ENCODE measurements around the gene DMBX1. TPM values are rescaled to one million over a fixed set of nuclear protein-coding genes. Genes with fewer than 3 reads are reported as not detected.

The DMBX1 gene
- total and polyA plus RNA-seq, 2 of the 13 experiments (the other 11 are each of a cell fraction or from before 2014, with no cell fraction given), result not detected

DNA sequence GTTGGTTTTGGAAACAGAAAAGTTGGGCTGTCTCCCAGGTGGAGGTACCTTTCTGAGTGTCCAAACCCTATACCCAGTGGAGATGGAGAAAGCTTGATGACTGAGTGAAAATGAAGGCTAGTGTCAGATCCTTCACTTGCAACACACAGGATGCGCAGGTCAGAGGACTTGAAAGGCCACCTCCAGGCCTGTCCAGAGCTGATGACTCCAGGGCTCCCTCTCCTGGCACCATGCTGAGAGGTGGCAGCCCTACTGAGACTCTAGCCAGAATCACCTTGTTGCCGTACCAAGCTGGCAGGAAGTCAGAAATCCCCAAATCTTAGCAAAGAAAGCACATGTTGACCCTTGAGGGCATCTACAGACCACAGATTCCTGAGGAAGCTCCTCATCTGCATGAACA, 45.4 kb downstream of the DMBX1 start (continued):
- peak; percentile 21; the same call in 1 of the 2 replicates for TF ChIP-seq CEBPB (IDR thresholded peaks at IDR 0.05; ENCODE audit: borderline replicate concordance, low read depth, low read length)
- no peak for TF ChIP-seq THAP11 (CRISPR knock-in tag; IDR thresholded peaks at IDR 0.05)
- TF ChIP-seq ERF (CRISPR knock-in tag; IDR thresholded peaks at IDR 0.05), result no peak
- TF ChIP-seq SRSF4 (IDR thresholded peaks at IDR 0.05; ENCODE audit: low read depth, low read length, poor library complexity, severe bottlenecking), result no peak
- TF ChIP-seq HOXA9 (CRISPR knock-in tag; IDR thresholded peaks at IDR 0.05; ENCODE audit: borderline replicate concordance), result no peak
- TF ChIP-seq XRCC5 (optimal IDR thresholded peaks at IDR 0.05; ENCODE audit: low read length), result no peak
- TF ChIP-seq, protein P1, sequence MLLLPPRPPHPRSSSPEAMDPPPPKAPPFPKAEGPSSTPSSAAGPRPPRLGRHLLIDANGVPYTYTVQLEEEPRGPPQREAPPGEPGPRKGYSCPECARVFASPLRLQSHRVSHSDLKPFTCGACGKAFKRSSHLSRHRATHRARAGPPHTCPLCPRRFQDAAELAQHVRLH (CRISPR knock-in tag; IDR thresholded peaks at IDR 0.05; ENCODE audit: borderline replicate concordance, low read depth), result no peak
- no peak for TF ChIP-seq NR2F1 (CRISPR knock-in tag; IDR thresholded peaks at IDR 0.05)
- TF ChIP-seq ZMYM3 (CRISPR knock-in tag; IDR thresholded peaks at IDR 0.05), result no peak

DNA sequence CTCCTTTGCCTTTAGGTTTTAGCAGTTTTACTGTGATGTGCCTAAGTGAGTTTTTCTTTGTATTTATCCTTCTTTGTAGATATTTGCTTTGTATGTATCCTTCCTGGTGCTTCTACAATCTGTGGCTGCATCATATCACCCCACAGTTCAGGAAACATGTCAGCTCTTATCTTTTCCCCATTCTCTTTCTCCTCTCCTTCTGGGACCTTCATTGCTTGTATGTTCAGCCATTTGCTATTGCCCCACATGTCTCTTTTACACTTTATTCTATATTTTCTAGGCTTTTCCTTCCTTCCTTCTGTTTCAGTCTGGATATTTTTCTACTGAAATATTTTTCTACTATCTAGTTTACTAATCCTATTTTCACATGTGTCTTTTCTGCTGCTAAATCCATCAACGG, 46.9 kb downstream of the DMBX1 start:
- H2AFZ ChIP-seq (ENCODE audit: low read length), result no peak overlapping the region
- TF ChIP-seq, protein P2, sequence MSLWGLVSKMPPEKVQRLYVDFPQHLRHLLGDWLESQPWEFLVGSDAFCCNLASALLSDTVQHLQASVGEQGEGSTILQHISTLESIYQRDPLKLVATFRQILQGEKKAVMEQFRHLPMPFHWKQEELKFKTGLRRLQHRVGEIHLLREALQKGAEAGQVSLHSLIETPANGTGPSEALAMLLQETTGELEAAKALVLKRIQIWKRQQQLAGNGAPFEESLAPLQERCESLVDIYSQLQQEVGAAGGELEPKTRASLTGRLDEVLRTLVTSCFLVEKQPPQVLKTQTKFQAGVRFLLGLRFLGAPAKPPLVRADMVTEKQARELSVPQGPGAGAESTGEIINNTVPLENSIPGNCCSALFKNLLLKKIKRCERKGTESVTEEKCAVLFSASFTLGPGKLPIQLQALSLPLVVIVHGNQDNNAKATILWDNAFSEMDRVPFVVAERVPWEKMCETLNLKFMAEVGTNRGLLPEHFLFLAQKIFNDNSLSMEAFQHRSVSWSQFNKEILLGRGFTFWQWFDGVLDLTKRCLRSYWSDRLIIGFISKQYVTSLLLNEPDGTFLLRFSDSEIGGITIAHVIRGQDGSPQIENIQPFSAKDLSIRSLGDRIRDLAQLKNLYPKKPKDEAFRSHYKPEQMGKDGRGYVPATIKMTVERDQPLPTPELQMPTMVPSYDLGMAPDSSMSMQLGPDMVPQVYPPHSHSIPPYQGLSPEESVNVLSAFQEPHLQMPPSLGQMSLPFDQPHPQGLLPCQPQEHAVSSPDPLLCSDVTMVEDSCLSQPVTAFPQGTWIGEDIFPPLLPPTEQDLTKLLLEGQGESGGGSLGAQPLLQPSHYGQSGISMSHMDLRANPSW (CRISPR knock-in tag; IDR thresholded peaks at IDR 0.05; ENCODE audit: borderline replicate concordance), result no peak
- TF ChIP-seq ZNF709 (CRISPR knock-in tag; IDR thresholded peaks at IDR 0.05) (peak; percentile 91; the same call in 1 of the 2 replicates), ZNF354B (CRISPR knock-in tag; IDR thresholded peaks at IDR 0.05) (no peak)
- H3K9ac ChIP-seq (ENCODE audit: insufficient read depth, low read depth, low read length), result no peak overlapping the region
- H3K36me3 ChIP-seq (replicated peaks in 1 of 2; ENCODE audit: control insufficient read depth in 1 of 2, insufficient read depth in 2 of 2, low read length in 2 of 2), result no peaks in the 10 kb centered on the region
- no peak overlapping the region for H3K4me3 ChIP-seq (replicated peaks in 1 of 3; ENCODE audit: insufficient read depth in 1 of 3, low read depth in 2 of 3, low read length in 3 of 3)
- no peaks in the 10 kb centered on the region for H3K79me2 ChIP-seq (ENCODE audit: insufficient read depth, low read length)
- in situ Hi-C loops (cut with HindIII; ENCODE audit: extremely low pct_ligation_motif_present, low pct_unique_long_range_greater_than_20kb), result no loop called here
- H3K27me3 ChIP-seq (ENCODE audit: control insufficient read depth in 1 of 2, insufficient read depth in 2 of 2, low read length in 2 of 2), result peaks cover 8 to 46% of the 10 kb centered on the region in 2 experiments
- no peaks in the 10 kb centered on the region for H3K4me1 ChIP-seq (ENCODE audit: insufficient read depth, low read length)
- no peak overlapping the region for H3K27ac ChIP-seq (ENCODE audit: extremely low read length, insufficient read depth, low read length)
- H3K9me3 ChIP-seq (ENCODE audit: low read length), result no peaks in the 10 kb centered on the region
- POLR2A ChIA-PET, result no interaction called here
- H3K4me2 ChIP-seq (ENCODE audit: low read depth, low read length), result no peak overlapping the region
- ATAC-seq (no peak), FAIRE-seq (no peak), DNase-seq (ENCODE audit: low spot score) (no peak)
- CTCF ChIA-PET (ENCODE audit: low intra/inter-chr PET ratio, low total read pairs), result no interaction called here
- 26% methylated on average over 1 of the region's 1 CpG for WGBS (ENCODE audit: low lambda C conversion rate)
- intact Hi-C loops (cut with micrococcal nuclease; ENCODE audit: unreplicated experiment), result no loop called here
- no TSS peak for BruUV-seq (replicated peaks)
- H4K20me1 ChIP-seq (ENCODE audit: insufficient read depth, low read length), result no peaks in the 10 kb centered on the region
